Adrenal gland (tissue), 12 donors: ENCODE data around the gene DDTL. TPM values are rescaled to one million over a fixed set of nuclear protein-coding genes. Genes with fewer than 3 reads are reported as not detected.

Experiments used
- DNase-seq, 7 donors: peaks; one replicate each; pipeline ENCODE4 v3.0.0-alpha.2; 2019 to 2020
- H3K27ac ChIP-seq, 5 donors: fragments of 200-600 bp; sonication (generic) in 4 of 5; 1 replicate in 3 of 5; 2 replicates in 2 of 5; pipeline versions ENCODE4 v1.5.1 to v1.8.0; 2016 to 2020; ENCODE audit warnings: mild to moderate bottlenecking in 1 of 5
- H3K27me3 ChIP-seq: fragments of 200-600 bp; 2 replicates; pipeline ENCODE4 v1.8.0; 2021
- H3K36me3 ChIP-seq, 2 donors: fragments of 200-600 bp; replicated peaks in 1 of 2; 1 replicate in 1 of 2; 2 replicates in 1 of 2; pipeline versions ENCODE4 v1.5.1 to v1.8.0; 2018 to 2022
- H3K4me1 ChIP-seq, 2 donors: fragments of 200-600 bp; replicated peaks in 1 of 2; 1 replicate in 1 of 2; 2 replicates in 1 of 2; pipeline versions ENCODE4 v1.5.1 to v1.8.0; 2018 to 2021
- H3K4me3 ChIP-seq, 4 donors: fragments of 200-600 bp; sonication (generic) in 3 of 4; one replicate each; pipeline ENCODE4 v1.5.1; 2016 to 2018
- H3K9me3 ChIP-seq, 3 donors: fragments of 200-600 bp; sonication (generic) in 1 of 3; replicated peaks in 1 of 3; 1 replicate in 2 of 3; 2 replicates in 1 of 3; pipeline versions ENCODE4 v1.5.1 to v1.8.0; 2016 to 2021
- CTCF ChIP-seq, 6 experiments: fragments of 450-650 bp in 4 of 6; fragments of 200-600 bp in 2 of 6; sonication (generic) in 1 of 6; IDR thresholded peaks; 1 replicate in 5 of 6; 2 replicates in 1 of 6; pipeline versions ENCODE4 v1.5.1 to v1.8.0; 2016 to 2021; ENCODE audit warnings: antibody characterized with exemption in 6 of 6, mild to moderate bottlenecking in 2 of 6, moderate library complexity in 1 of 6
- POLR2A ChIP-seq, 2 donors: fragments of 450-650 bp; IDR thresholded peaks; one replicate each; pipeline ENCODE4 v1.6.1; 2017; ENCODE audit warnings: antibody characterized with exemption in 2 of 2, mild to moderate bottlenecking in 2 of 2, moderate library complexity in 1 of 2
- WGBS, 4 donors: extraction: QIAGEN DNeasy Blood & Tissue Kit in 2 of 4; methylation state at CpG; one replicate each; pipeline versions ENCODE4 v1.1.5 to v1.1.7; 2013 to 2017; 5-methylcytosine and 5-hydroxymethylcytosine counted together
- intact Hi-C, 2 donors: fragments of 100-400 bp; cut with DNase I; formaldehyde crosslinking; loops; one replicate each; pipeline versions ENCODE4 v1.14.1 to v1.15.0; 2022 to 2023
- polyA plus RNA-seq, 3 donors: library from polyadenylated mRNA; stranded (reverse); fragments of 200-250 nt in 2 of 3; fragments of 350-450 nt in 1 of 3; fragmentation: Illumina TruSeq in 1 of 3; extraction: RNeasy Lipid Tissue Mini Kit (QIAGEN cat#74804) in 1 of 3; gene quantifications; one replicate each; pipeline ENCODE4 v1.2.3, GENCODE V29; 2013 to 2014
- total RNA-seq, 9 donors: library from RNA; depleted of rRNA in 4 of 9; stranded (reverse); fragments of >200 nt in 4 of 9; fragments of 120-200 nt in 1 of 9; fragmentation: NEBNext Ultra II Directional in 1 of 9; extraction: Animal tissue kit (Norgen Biotek cat#: 25700) in 1 of 9; gene quantifications; one replicate each; pipeline versions ENCODE4 v1.1.0 to v1.2.4, GENCODE V29; 2013 to 2023
- donor health status: healthy with polysubstance abuse.
- donor health status: Bipolar disorder and iron deficiency.
- donor health status: DM: yes; HTN: yes; CAD: no.
- donor health status: DM: no; HTN: no; CAD: no.
- donor health status: DM: no; HTN: no; CAD: no.
- donor health status: DM: yes; HTN: yes; CAD: no.

Gene DDTL
- total and polyA plus RNA-seq, 12 donors: 0.11 to 4.2 (median 1.2) TPM; not detected in 3

GRCh38 chr22:24007253-24008021 lies 40.7 kb downstream of the DDTL start:
- WGBS, 4 donors: 83 to 89% (median 86%) methylated on average over 8 of the region's 8 CpGs
- TF ChIP-seq CTCF (IDR thresholded peaks at IDR 0.05) (no peak), POLR2A (IDR thresholded peaks at IDR 0.05) (no peak)
- H3K27ac ChIP-seq: no peak overlapping the region
- DNase-seq: no peak
- intact Hi-C loops: no loop called here
- no peaks in the 10 kb centered on the region for H3K27me3 ChIP-seq
- H3K9me3 ChIP-seq: no peaks in the 10 kb centered on the region
- H3K4me1 ChIP-seq: peaks cover 2 to 9% of the 10 kb centered on the region in 2 donors
- H3K36me3 ChIP-seq: no peaks in the 10 kb centered on the region
- H3K4me3 ChIP-seq: no peak overlapping the region

- peaks cover 7 to 15% of the 10 kb centered on the region in 2 donors for H3K4me1 ChIP-seq
- no peaks in the 10 kb centered on the region for H3K27me3 ChIP-seq
- no peak overlapping the region for H3K27ac ChIP-seq
- no peaks in the 10 kb centered on the region for H3K36me3 ChIP-seq
- TF ChIP-seq CTCF (IDR thresholded peaks at IDR 0.05) (no peak), POLR2A (IDR thresholded peaks at IDR 0.05) (no peak)
- DNase-seq: no peak
- intact Hi-C loops: no loop called here
- no peak overlapping the region for H3K4me3 ChIP-seq
- 82 to 100% (median 90%) methylated on average over 1 of the region's 1 CpG for WGBS, 4 donors
- no peaks in the 10 kb centered on the region for H3K9me3 ChIP-seq
Measured at GRCh38 chr22:24008022-24008283, 41.3 kb downstream of the DDTL start.

- no peak for DNase-seq
- Histone ChIP-seq H3K4me3 (no peak overlapping the region), H3K27ac (no peak overlapping the region), H3K4me1 (peaks cover 14 to 21% of the 10 kb centered on the region in 2 donors), H3K27me3 (no peaks in the 10 kb centered on the region), H3K9me3 (no peaks in the 10 kb centered on the region), H3K36me3 (no peaks in the 10 kb centered on the region)
- intact Hi-C loops: no loop called here
- WGBS, 4 donors: 85 to 91% (median 87%) methylated on average over 6 of the region's 6 CpGs
- TF ChIP-seq CTCF (IDR thresholded peaks at IDR 0.05) (no peak), POLR2A (IDR thresholded peaks at IDR 0.05) (no peak)
Measured at GRCh38 chr22:24008381-24009226, 41.9 kb downstream of the DDTL start.

- WGBS, 4 donors: 82 to 93% (median 89%) methylated on average over 7 of the region's 7 CpGs
- H3K27ac ChIP-seq: no peak overlapping the region
- no peak for DNase-seq
- no peak overlapping the region for H3K4me3 ChIP-seq
- H3K9me3 ChIP-seq: no peaks in the 10 kb centered on the region
- TF ChIP-seq POLR2A (IDR thresholded peaks at IDR 0.05): no peak
- no peak for TF ChIP-seq CTCF (IDR thresholded peaks at IDR 0.05)
- intact Hi-C loops: no loop called here
- peaks cover 18 to 25% of the 10 kb centered on the region in 2 donors for H3K4me1 ChIP-seq
- H3K27me3 ChIP-seq: no peaks in the 10 kb centered on the region
- no peaks in the 10 kb centered on the region for H3K36me3 ChIP-seq
Measured at GRCh38 chr22:24009227-24010017, 42.7 kb downstream of the DDTL start.
